SK-N-SH (cell line): Measurements from ENCODE around the gene CCDC102A. TPM values are rescaled to one million over a fixed set of nuclear protein-coding genes. Genes with fewer than 3 reads are reported as not detected.

Experiments used
- CTCF ChIA-PET: fragments of 300-600, 350-600 bp; formaldehyde crosslinking; extraction: SDS; loops from one replicate; lab custom pipeline; 2021; lab: Yijun Ruan, JAX
- POLR2A ChIA-PET: fragments of 350-600 bp; sonication (Branson Sonifier 250); formaldehyde crosslinking; extraction: SDS; loops from one replicate; lab custom pipeline; 2020; ENCODE audit warnings: antibody characterized with exemption, inconsistent platforms; lab: Yijun Ruan, JAX
- DNase-seq: peaks from one replicate; pipeline ENCODE4 v3.0.0; 2012
- H2AFZ ChIP-seq: fragments of 200-600 bp; sonication (generic); 2 replicates; pipeline ENCODE4 v1.8.1; 2016; ENCODE audit warnings: antibody characterized with exemption, mild to moderate bottlenecking, low read depth
- H3F3A ChIP-seq: fragments of 200-600 bp; sonication (generic); replicated peaks from 2 replicates; pipeline ENCODE3; 2016; ENCODE audit warnings: antibody characterized with exemption, mild to moderate bottlenecking; ENCODE audit not compliant: insufficient read depth
- H3K27ac ChIP-seq, 2 experiments: fragments of 200-500 bp in 1 of 2; fragments of 200-600 bp in 1 of 2; sonication (Bioruptor generic) in 1 of 2; sonication (generic), shearing (Covaris generic) in 1 of 2; 2 replicates each; pipeline versions ENCODE4 v1.5.1 to v1.6.1; 2014 to 2016; ENCODE audit warnings: low read depth in 2 of 2, inconsistent platforms in 1 of 2, low read length in 1 of 2, mild to moderate bottlenecking in 1 of 2, mixed read lengths in 1 of 2
- H3K27me3 ChIP-seq: fragments of 200-600 bp; sonication (generic), shearing (Covaris generic); 2 replicates; pipeline ENCODE4 v1.6.1; 2016; ENCODE audit warnings: mixed run types; ENCODE audit not compliant: insufficient read depth
- H3K36me3 ChIP-seq, 2 experiments: fragments of 200-500 bp in 1 of 2; fragments of 200-600 bp in 1 of 2; sonication (Bioruptor generic) in 1 of 2; sonication (generic) in 1 of 2; replicated peaks in 1 of 2; 2 replicates each; pipeline versions ENCODE3 to v1.5.1; 2014 to 2016; ENCODE audit warnings: low read length in 1 of 2, mild to moderate bottlenecking in 1 of 2; ENCODE audit not compliant: insufficient read depth in 2 of 2, control insufficient read depth in 1 of 2
- H3K4me1 ChIP-seq, 2 experiments: fragments of 200-500 bp in 1 of 2; fragments of 200-600 bp in 1 of 2; sonication (Bioruptor generic) in 1 of 2; sonication (generic), shearing (Covaris generic) in 1 of 2; 2 replicates each; pipeline versions ENCODE4 v1.5.1 to v1.6.1; 2014 to 2016; ENCODE audit warnings: low read depth in 1 of 2, low read length in 1 of 2, mixed run types in 1 of 2; ENCODE audit not compliant: insufficient read depth in 2 of 2, control insufficient read depth in 1 of 2
- H3K4me2 ChIP-seq: fragments of 200-600 bp; sonication (generic), shearing (Covaris generic); 2 replicates; pipeline ENCODE4 v1.6.1; 2017; ENCODE audit warnings: mixed run types
- H3K4me3 ChIP-seq, 2 experiments: fragments of 200-500 bp in 1 of 2; fragments of 200-600 bp in 1 of 2; sonication (Bioruptor generic) in 1 of 2; sonication (generic), shearing (Covaris generic) in 1 of 2; 2 replicates each; pipeline versions ENCODE4 v1.5.1 to v1.8.1; 2014 to 2016; ENCODE audit warnings: low read depth in 2 of 2, inconsistent platforms in 1 of 2, low read length in 1 of 2, mild to moderate bottlenecking in 1 of 2, mixed read lengths in 1 of 2, moderate library complexity in 1 of 2
- H3K79me2 ChIP-seq: fragments of 200-600 bp; sonication (generic); 2 replicates; pipeline ENCODE4 v1.8.1; 2017; ENCODE audit warnings: mild to moderate bottlenecking; ENCODE audit not compliant: insufficient read depth
- H3K9ac ChIP-seq: fragments of 200-600 bp; sonication (generic); 2 replicates; pipeline ENCODE4 v1.6.1; 2017; ENCODE audit warnings: mixed run types
- H3K9me2 ChIP-seq: fragments of 200-600 bp; sonication (generic); 2 replicates; pipeline ENCODE4 v1.6.1; 2017; ENCODE audit warnings: mixed run types
- H3K9me3 ChIP-seq: fragments of 200-600 bp; sonication (generic); 2 replicates; pipeline ENCODE4 v1.6.1; 2017; ENCODE audit warnings: mixed run types, mild to moderate bottlenecking, moderate library complexity
- H4K20me1 ChIP-seq: fragments of 200-600 bp; sonication (generic); 2 replicates; pipeline ENCODE4 v1.6.1; 2017; ENCODE audit warnings: mild to moderate bottlenecking, mixed run types; ENCODE audit not compliant: insufficient read depth
- CHD2 ChIP-seq: fragments of 150-350 bp; IDR thresholded peaks from 2 replicates; pipeline ENCODE4 v1.6.1; 2018; ENCODE audit warnings: low read length; ENCODE audit not compliant: partially characterized antibody
- ELF1 ChIP-seq: IDR thresholded peaks from 2 replicates; pipeline ENCODE4 v1.4.0; 2012
- EP300 ChIP-seq, 2 experiments: IDR thresholded peaks; 2 replicates each; pipeline versions ENCODE4 v1.4.0 to v1.6.1; 2012; ENCODE audit warnings: borderline replicate concordance in 1 of 2, low read depth in 1 of 2, low read length in 1 of 2
- EZH2phosphoT487 ChIP-seq: fragments of 200-600 bp; sonication (generic); IDR thresholded peaks from 2 replicates; pipeline ENCODE4 v1.6.1; 2017; ENCODE audit warnings: low read depth, mixed run types, mild to moderate bottlenecking, antibody characterized with exemption, moderate library complexity, borderline replicate concordance
- FOSL2 ChIP-seq: IDR thresholded peaks from 2 replicates; pipeline ENCODE4 v1.4.0; 2012; ENCODE audit warnings: low read depth, mild to moderate bottlenecking, moderate library complexity, borderline replicate concordance
- FOXJ3 ChIP-seq: sonication (generic); formaldehyde crosslinking; IDR thresholded peaks from 2 replicates; pipeline ENCODE4 v1.5.1; 2020; ENCODE audit warnings: mild to moderate bottlenecking, missing genetic modification reagents
- FOXM1 ChIP-seq: IDR thresholded peaks from 2 replicates; pipeline ENCODE4 v1.4.0; 2012; ENCODE audit warnings: low read depth, mild to moderate bottlenecking
- GABPA ChIP-seq: IDR thresholded peaks from 2 replicates; pipeline ENCODE4 v1.4.0; 2012; ENCODE audit warnings: low read depth, mild to moderate bottlenecking
- GATA2 ChIP-seq: sonication (generic); formaldehyde crosslinking; IDR thresholded peaks from 2 replicates; pipeline ENCODE4 v1.5.0; 2020; ENCODE audit warnings: mild to moderate bottlenecking, missing genetic modification reagents
- IRF3 ChIP-seq: fragments of 150-350 bp; IDR thresholded peaks from 2 replicates; pipeline ENCODE4 v1.6.1; 2016; ENCODE audit warnings: mild to moderate bottlenecking, low read depth, low read length
- MEF2A ChIP-seq: IDR thresholded peaks from 2 replicates; pipeline ENCODE4 v1.4.0; 2012; ENCODE audit warnings: low read depth, borderline replicate concordance
- MXI1 ChIP-seq: IDR thresholded peaks from 2 replicates; pipeline ENCODE4 v1.6.1; 2012; ENCODE audit warnings: mild to moderate bottlenecking, low read depth, low read length, improper control_type of control experiment
- NFIC ChIP-seq: IDR thresholded peaks from 2 replicates; pipeline ENCODE4 v1.4.0; 2012; ENCODE audit warnings: borderline replicate concordance
- NRF1 ChIP-seq: IDR thresholded peaks from 2 replicates; pipeline ENCODE4 v1.6.1; 2012; ENCODE audit warnings: low read depth, mild to moderate bottlenecking, low read length
- PBX3 ChIP-seq: IDR thresholded peaks from 2 replicates; pipeline ENCODE4; 2012
- POLR2AphosphoS5 ChIP-seq: IDR thresholded peaks from 2 replicates; pipeline ENCODE4 v1.6.1; 2012; ENCODE audit warnings: low read depth, low read length
- RCOR1 ChIP-seq: fragments of 150-350 bp; IDR thresholded peaks from 2 replicates; pipeline ENCODE4 v1.6.1; 2017; ENCODE audit warnings: antibody characterized with exemption, low read length
- RFX5 ChIP-seq: IDR thresholded peaks from 2 replicates; pipeline ENCODE4 v1.6.1; 2012; ENCODE audit warnings: mild to moderate bottlenecking, improper control_type of control experiment, low read length
- RXRA ChIP-seq: IDR thresholded peaks from 2 replicates; pipeline ENCODE4 v1.4.0; 2012; ENCODE audit warnings: low read depth, mild to moderate bottlenecking, borderline replicate concordance
- SIN3A ChIP-seq: IDR thresholded peaks from 2 replicates; pipeline ENCODE4 v1.6.1; 2012; ENCODE audit warnings: low read depth, mild to moderate bottlenecking, low read length, moderate library complexity, borderline replicate concordance
- TEAD4 ChIP-seq: IDR thresholded peaks from 2 replicates; pipeline ENCODE4 v1.4.0; 2012; ENCODE audit warnings: mild to moderate bottlenecking, borderline replicate concordance; ENCODE audit not compliant: insufficient read depth
- ZBTB33 ChIP-seq: IDR thresholded peaks from 2 replicates; pipeline ENCODE4 v1.4.0; 2012; ENCODE audit warnings: low read depth, borderline replicate concordance
- WGBS: methylation state at CpG from one replicate; pipeline ENCODE4 v1.1.6; 2017; ENCODE audit warnings: low lambda C conversion rate; 5-methylcytosine and 5-hydroxymethylcytosine counted together
- polyA plus RNA-seq, 3 experiments: library from polyadenylated mRNA; depleted of rRNA; stranded (reverse); fragments of >200 nt; gene quantifications; 2 replicates each; pipeline ENCODE4 v1.2.3, GENCODE V29; 2012

The CCDC102A gene
- polyA plus RNA-seq, 1 of the 3 experiments (the other 2 are of a cell fraction), result 26.2 TPM

GRCh38 chr16:57507136-57508034, 29.0 kb downstream of the CCDC102A start (continued):
- TF ChIP-seq EP300 (IDR thresholded peaks at IDR 0.05; ENCODE audit: borderline replicate concordance in 1 of 2, low read depth in 1 of 2, low read length in 1 of 2), result 0 out of 4 replicates have a peak, but pooled peaks of 1 of the 2 experiments have one; percentile 24
- no peak for TF ChIP-seq FOSL2
- TF ChIP-seq CHD2, result peak; percentile 23
- TF ChIP-seq GATA2 (CRISPR knock-in tag), result 0 out of 2 replicates have a peak, but pooled peaks have one; percentile 10
- TF ChIP-seq RFX5, result no peak
- no peak for TF ChIP-seq FOXJ3 (CRISPR knock-in tag)
- no peak for TF ChIP-seq GABPA
- TF ChIP-seq, all 33 proteins: peak for 3

GRCh38 chr16:57505169-57505568, 31.2 kb downstream of the CCDC102A start:
- no peaks in the 10 kb centered on the region for H4K20me1 ChIP-seq
- ChIA-PET POLR2A (no interaction called here), CTCF (interaction anchor here (1.3 to 2.1 kb wide), 2 partner anchors 15 to 88 kb away, joined by 4 to 10 read pairs; no protein-coding TSS in a partner anchor)
- peaks cover 0 to 52% of the 10 kb centered on the region in 2 experiments; a peak in 1 of 4 replicates for H3K4me1 ChIP-seq
- H3K79me2 ChIP-seq, result no peaks in the 10 kb centered on the region
- TF ChIP-seq GABPA (no peak), POLR2AphosphoS5 (no peak), ZBTB33 (no peak), RFX5 (no peak), MXI1 (no peak), EZH2phosphoT487 (no peak), MEF2A (no peak), FOXM1 (no peak), EP300 (IDR thresholded peaks at IDR 0.05; ENCODE audit: borderline replicate concordance in 1 of 2, low read depth in 1 of 2, low read length in 1 of 2) (no peak), FOXJ3 (CRISPR knock-in tag) (no peak), TEAD4 (no peak), SIN3A (no peak), PBX3 (no peak), RCOR1 (no peak), IRF3 (no peak), NRF1 (no peak), NFIC (no peak), ELF1 (no peak), RXRA (no peak), FOSL2 (no peak)
- TF ChIP-seq, all 33 proteins: peak for 0
- H3K4me3 ChIP-seq, result no peak overlapping the region
- H3K27ac ChIP-seq, result no peak overlapping the region
- 61% methylated on average over 6 of the region's 6 CpGs for whole genome bisulfite sequencing
- H3K4me2 ChIP-seq, result no peak overlapping the region
- H3K27me3 ChIP-seq, result no peaks in the 10 kb centered on the region
- no peaks in the 10 kb centered on the region for H3F3A ChIP-seq
- H3K9me2 ChIP-seq, result no peaks in the 10 kb centered on the region
- no peaks in the 10 kb centered on the region for H3K36me3 ChIP-seq
- DNase-seq, result no peak
- no peaks in the 10 kb centered on the region for H3K9me3 ChIP-seq
- H3K9ac ChIP-seq, result no peak overlapping the region
- no peak overlapping the region for H2AFZ ChIP-seq
